Vagina (tissue), 2 donors: Measurements from ENCODE around the gene TSC1.

Experiments used
- CTCF ChIP-seq, 3 experiments: fragments of 450-650 bp in 2 of 3; fragments of 200-600 bp in 1 of 3; sonication (generic) in 1 of 3; IDR thresholded peaks; one replicate each; pipeline ENCODE4 v1.5.1; 2017 to 2019; ENCODE audit warnings: antibody characterized with exemption in 3 of 3, mild to moderate bottlenecking in 2 of 3, moderate library complexity in 2 of 3
- POLR2A ChIP-seq, 2 donors: fragments of 450-650 bp; IDR thresholded peaks; one replicate each; pipeline ENCODE4 v1.6.1; 2017; ENCODE audit warnings: antibody characterized with exemption in 2 of 2, mild to moderate bottlenecking in 2 of 2, moderate library complexity in 2 of 2
- POLR2AphosphoS5 ChIP-seq, 2 donors: sonication (generic); formaldehyde crosslinking; IDR thresholded peaks; one replicate each; pipeline ENCODE4 v1.9.0; 2017; ENCODE audit warnings: antibody characterized with exemption in 2 of 2, mild to moderate bottlenecking in 2 of 2, low read depth in 1 of 2; ENCODE audit not compliant: insufficient read depth in 1 of 2

- TF ChIP-seq POLR2AphosphoS5 (IDR thresholded peaks at IDR 0.05; ENCODE audit: insufficient read depth in 1 of 2, low read depth in 1 of 2) (no peak), POLR2A (IDR thresholded peaks at IDR 0.05) (no peak), CTCF (IDR thresholded peaks at IDR 0.05) (no peak)
Measured at GRCh38 chr9:132946211-132946610, 1.8 kb upstream of the TSC1 start.
